GM21447 (cell line): ENCODE data around the gene LYST.
"Not testable (repeated sequence)": the region's sequence is repeated elsewhere in the genome, so short reads cannot be mapped to it uniquely, and the experiment has no call there.

Source experiments
- ATAC-seq: cut with Tn5 transposase; IDR thresholded peaks from one replicate; pipeline ENCODE4 v1.9.1; 2021; ENCODE audit not compliant: unreplicated experiment

Gene LYST

GRCh38 chr1:235859789-235860188 is 6.9 kb downstream of the LYST start:
- ATAC-seq, result no peak

DNA sequence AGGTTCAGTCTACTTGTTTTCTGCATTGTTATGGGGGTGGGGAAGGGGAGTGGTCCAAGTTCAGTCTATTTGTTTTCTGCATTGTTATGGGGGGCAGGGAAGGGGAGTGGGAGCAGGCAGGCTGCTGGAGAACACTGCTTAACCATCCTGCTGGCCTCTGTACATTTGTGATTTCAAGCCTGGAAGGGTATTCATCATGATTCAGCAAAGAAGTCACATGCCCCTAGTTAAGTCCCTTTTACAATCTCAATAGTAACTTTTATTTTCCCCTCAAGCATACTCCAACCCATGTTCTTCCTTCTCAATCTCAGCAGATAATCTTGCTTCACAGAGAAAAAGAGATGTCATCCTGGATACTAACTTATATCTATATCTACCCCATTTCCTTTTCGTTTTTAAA is 7.9 kb downstream of the LYST start:
- no peak for ATAC-seq

DNA sequence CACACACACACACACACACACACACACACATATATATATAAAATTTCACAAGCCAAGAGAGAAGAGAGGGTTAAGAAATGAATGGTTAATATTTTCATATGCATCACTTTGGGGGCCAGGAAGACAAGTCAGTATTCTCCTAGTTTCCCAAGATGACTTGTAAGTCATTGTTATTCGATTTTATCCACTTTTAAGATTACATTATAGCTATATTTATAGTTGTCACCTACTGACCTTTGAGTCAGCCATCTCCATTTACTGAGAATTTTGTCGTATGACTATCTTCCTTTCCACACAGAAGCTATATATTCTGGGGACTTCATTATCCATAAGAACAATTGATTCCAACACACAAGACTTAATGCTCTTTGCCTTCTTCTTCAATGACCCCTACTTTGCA is 8.9 kb downstream of the LYST start:
- ATAC-seq, result no peak

DNA sequence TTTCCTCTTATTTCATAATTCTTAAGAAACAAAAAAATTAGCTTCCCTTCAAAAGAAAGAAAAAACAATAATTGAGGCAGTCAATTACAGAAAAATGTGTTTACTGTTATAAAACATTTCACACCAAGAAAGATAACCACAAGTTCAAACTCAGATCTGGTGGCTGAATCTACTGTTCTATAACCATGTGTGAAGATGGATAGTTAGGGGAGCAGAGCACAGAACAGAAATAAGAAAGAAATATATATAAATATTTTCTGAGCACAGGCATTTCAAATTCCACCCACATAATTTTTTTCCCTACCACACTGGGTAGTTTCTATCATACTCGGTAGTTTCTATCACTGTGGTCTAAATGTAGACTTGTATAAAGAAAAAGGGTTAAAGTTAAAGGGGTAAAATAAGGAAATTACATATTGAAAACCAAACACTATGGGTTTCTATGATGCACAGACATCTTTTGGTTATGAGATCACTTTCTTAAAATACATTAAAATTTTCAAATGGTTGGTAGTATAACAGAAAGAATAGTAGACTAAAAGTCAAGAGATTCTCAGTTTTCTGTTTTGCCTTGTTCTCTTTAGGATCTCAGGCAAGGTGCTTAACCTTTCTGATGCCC is 10.8 kb downstream of the LYST start:
- ATAC-seq, result peak; percentile 64

GRCh38 chr1:235854347-235854746 is 12.4 kb downstream of the LYST start:
- no peak for ATAC-seq

DNA sequence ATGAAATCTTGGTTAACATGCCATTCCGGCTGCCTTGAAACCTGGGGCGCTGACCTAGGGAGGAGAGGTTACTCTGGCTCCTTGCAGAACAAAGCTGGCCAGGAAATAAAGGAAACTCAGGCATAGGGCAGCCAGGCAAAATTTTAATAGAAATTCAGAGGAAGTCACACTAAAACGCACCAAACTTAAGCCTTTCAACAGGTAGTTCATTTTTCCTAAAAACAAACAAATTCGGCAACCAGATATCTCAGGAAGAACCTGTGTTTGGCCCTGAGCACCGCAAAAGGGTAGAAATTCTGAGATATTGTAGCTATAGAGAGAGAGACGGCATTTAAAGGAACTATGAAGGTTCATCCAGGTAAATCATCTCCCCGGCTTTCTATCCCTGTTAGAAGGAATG is 13.1 kb downstream of the LYST start:
- no peak for ATAC-seq

DNA sequence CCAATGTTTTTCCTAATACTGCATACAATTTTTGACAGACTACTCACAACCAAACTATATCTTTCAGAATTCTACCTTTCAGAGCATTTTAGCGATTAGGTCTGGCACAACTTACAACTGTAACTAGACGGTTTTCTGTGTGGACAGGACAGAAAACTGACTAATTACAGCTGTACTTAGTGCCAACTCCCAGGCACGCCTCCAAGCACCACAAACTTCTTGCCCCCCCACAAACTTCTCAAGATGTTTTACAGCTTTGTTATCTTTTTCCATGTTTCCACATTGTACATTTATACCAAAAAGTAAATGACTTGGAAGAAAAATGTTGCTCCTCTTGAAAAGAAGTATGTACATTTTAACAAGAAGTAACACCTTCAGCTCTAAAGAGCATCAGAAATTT is 13.8 kb downstream of the LYST start:
- ATAC-seq, result no peak

- ATAC-seq, result no peak
These were observed 14.8 kb downstream of the LYST start for GRCh38 chr1:235851939-235852338.

- not testable (repeated sequence) for ATAC-seq
These were observed 18.5 kb downstream of the LYST start for GRCh38 chr1:235848251-235848650.

DNA sequence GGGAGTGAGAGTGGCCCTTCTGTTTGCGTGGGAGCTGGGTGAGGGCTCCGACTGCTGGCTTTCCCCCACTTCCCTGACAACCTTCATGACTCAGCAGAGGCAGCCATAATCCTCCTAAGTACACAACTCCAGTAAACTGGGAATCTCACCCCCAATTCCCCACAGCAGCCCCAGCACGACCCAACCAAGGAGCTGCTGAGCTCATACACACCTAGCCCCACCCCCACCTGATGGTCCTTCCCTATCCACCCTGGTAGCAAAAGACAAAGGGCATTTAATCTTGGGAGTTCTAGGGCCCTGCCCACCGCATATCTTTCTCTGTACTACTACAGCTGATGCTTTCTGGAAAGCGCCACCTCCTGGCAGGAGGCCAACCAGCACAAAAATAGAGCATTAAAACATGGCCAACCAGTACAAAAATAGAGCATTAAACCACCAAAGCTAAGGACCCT is 21.0 kb downstream of the LYST start:
- not testable (repeated sequence) for ATAC-seq

- no peak for ATAC-seq
These were observed 21.9 kb downstream of the LYST start for GRCh38 chr1:235844776-235845175.

- ATAC-seq, result peak; percentile 64
These were observed 23.2 kb downstream of the LYST start for GRCh38 chr1:235843461-235843961.

DNA sequence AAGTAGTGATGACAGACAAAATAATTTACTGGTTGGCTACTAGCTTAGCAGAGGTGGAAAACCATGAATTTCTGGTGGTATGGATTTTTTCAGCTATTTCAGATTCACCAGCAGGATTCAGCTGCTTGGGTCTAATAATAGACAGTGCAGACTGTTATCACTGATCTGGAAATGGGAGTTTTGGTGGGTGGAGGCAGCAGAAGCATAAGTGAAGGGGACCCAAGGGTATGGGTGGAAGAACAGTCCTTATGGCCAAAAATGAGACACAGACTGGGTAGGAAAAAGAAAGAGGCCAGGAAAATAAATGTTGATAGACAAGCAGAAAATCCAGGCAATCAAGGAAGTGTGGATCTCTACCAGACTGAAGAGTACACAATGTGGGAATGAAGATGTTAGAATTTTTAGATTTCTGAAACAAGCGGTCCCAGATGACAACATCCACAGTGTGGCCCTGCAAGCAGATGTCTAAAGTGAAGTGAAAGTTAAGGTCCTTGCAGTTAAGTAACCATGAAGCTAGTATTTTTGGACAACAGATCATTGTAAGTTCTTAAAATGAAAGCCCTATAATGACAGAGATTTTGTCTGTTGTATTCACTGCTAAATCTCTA is 24.7 kb downstream of the LYST start:
- ATAC-seq, result peak; percentile 74

GRCh38 chr1:235838021-235838420 is 28.7 kb downstream of the LYST start:
- ATAC-seq, result peak; percentile 47

- no peak for ATAC-seq
These were observed 31.5 kb downstream of the LYST start for GRCh38 chr1:235835226-235835625.

- no peak for ATAC-seq
These were observed 32.1 kb downstream of the LYST start for GRCh38 chr1:235834620-235835019.

- no peak for ATAC-seq
These were observed 34.7 kb downstream of the LYST start for GRCh38 chr1:235832011-235832410.

DNA sequence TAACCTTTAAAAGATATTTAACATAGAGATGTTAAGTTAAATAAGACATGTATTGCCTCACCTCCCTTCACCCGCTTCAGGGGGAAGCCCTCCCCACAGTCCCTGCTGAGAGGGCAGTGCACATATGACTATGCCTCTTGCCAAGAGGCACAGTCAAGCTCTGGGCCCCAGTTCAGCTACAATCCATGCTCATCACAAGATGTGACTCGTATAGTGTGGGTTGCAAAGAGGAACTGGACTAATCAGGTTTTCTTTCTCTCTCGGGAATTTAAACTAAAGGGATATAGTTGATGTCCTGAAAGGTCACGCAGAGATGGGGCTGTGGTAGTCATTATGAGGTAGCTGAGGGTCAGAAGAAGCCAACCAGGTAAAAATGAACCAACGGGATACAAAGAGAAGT is 35.6 kb downstream of the LYST start:
- ATAC-seq, result peak; percentile 85

- no peak for ATAC-seq
These were observed 40.4 kb downstream of the LYST start for GRCh38 chr1:235826102-235826854.

DNA sequence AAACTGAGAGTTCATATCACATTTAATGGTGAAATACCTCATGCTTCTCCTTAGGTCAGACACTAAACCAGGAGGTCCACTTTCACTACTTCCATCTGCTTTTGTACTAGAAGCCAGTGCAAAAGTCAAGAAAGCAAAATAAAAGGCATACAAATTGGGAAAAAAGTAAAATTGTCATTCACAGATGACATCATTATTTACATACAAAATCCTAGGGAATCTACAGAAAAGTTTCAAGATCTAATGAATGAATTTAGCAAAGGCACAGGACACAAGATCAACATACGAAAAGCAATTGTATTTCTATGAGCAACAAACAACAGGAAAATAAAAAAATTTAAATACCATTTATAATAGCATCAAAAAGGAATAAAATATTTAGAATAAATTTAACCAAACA is 41.5 kb downstream of the LYST start:
- no peak for ATAC-seq

GRCh38 chr1:235823684-235824083 is 43.0 kb downstream of the LYST start:
- no peak for ATAC-seq

DNA sequence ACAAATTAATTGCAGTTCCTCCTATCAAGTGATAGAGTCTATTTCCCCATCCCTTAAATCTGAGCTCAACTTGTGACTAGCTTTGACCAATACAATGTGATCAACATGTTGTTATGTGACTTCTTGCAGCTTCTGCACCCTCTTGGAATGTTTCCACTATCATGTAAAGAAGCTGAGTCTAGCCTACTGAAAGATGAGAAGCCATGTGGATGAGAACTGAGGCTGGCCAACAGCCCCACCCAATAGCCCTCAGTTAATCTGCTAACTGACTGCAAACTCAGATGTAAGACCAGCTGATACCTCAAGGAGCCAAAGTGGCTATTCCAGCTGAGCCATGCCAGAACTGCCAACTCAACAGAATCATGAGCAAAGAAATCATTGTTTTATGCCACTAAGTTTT is 44.0 kb downstream of the LYST start:
- ATAC-seq, result no peak
